ENCODE data around the gene AOPEP. TPM values are rescaled to one million over a fixed set of nuclear protein-coding genes. Genes with fewer than 3 reads are reported as not detected.
A peak's percentile ranks its signal among the peaks of the same experiment; 100 is the strongest.

AOPEP gene
- 8.4 TPM for polyA plus RNA-seq (2013, experiment 1 of 4)
- 11.8 TPM for polyA plus RNA-seq (2013, experiment 2 of 4)
- 8.3 TPM for polyA plus RNA-seq (2013, experiment 3 of 4)
- 12.2 TPM for polyA plus RNA-seq (2013, experiment 4 of 4)

GRCh38 chr9:94726495-94727191, at the start of gene AOPEP:
TSS of gene AOPEP (plus strand) at chr9:94726699. CDS start at chr9:94759784, 33,085 bp downstream.
- WGBS, 2 experiments: 1% methylated on average over 52 of the region's 52 CpGs
- peak within 1 kb of the TSS; percentile 67 for H3K27ac ChIP-seq (ENCODE audit: insufficient read depth, low read depth, low read length, poor library complexity, severe bottlenecking)

GRCh38 chr9:94677929-94678328, 48.6 kb upstream of the AOPEP start:
- WGBS, 2 experiments: 92 to 95% methylated on average over 4 of the region's 4 CpGs
- Histone ChIP-seq H3K4me1 (ENCODE audit: control insufficient read depth, insufficient read depth, low read length) (no peaks in the 10 kb centered on the region), H3K36me3 (ENCODE audit: control insufficient read depth, insufficient read depth, low read length) (no peaks in the 10 kb centered on the region), H3K27me3 (ENCODE audit: control insufficient read depth, insufficient read depth, low read length, poor library complexity, severe bottlenecking) (no peaks in the 10 kb centered on the region), H3K4me3 (ENCODE audit: insufficient read depth, low read depth, low read length) (no peak overlapping the region), H3K27ac (ENCODE audit: insufficient read depth, low read depth, low read length, poor library complexity, severe bottlenecking) (no peak overlapping the region), H3K9me3 (ENCODE audit: control insufficient read depth, low read length) (no peaks in the 10 kb centered on the region)

More at GRCh38 chr9:94726495-94727191, at the start of gene AOPEP:
- H3K36me3 ChIP-seq (ENCODE audit: control insufficient read depth, insufficient read depth, low read length): no peaks in the 10 kb centered on the region
- H3K4me1 ChIP-seq (ENCODE audit: control insufficient read depth, insufficient read depth, low read length): peaks cover 6% of the 10 kb centered on the region
- no peaks in the 10 kb centered on the region for H3K27me3 ChIP-seq (ENCODE audit: control insufficient read depth, insufficient read depth, low read length, poor library complexity, severe bottlenecking)
- H3K4me3 ChIP-seq (ENCODE audit: insufficient read depth, low read depth, low read length): peak within 1 kb of the TSS; percentile 97
- no peaks in the 10 kb centered on the region for H3K9me3 ChIP-seq (ENCODE audit: control insufficient read depth, low read length)

GRCh38 chr9:94679587-94679986, 46.9 kb upstream of the AOPEP start:
- WGBS, 2 experiments: 88 to 95% methylated on average over 7 to 8 of the region's 8 CpGs
- no peaks in the 10 kb centered on the region for H3K36me3 ChIP-seq (ENCODE audit: control insufficient read depth, insufficient read depth, low read length)
- no peaks in the 10 kb centered on the region for H3K27me3 ChIP-seq (ENCODE audit: control insufficient read depth, insufficient read depth, low read length, poor library complexity, severe bottlenecking)
- H3K27ac ChIP-seq (ENCODE audit: insufficient read depth, low read depth, low read length, poor library complexity, severe bottlenecking): no peak overlapping the region
- no peaks in the 10 kb centered on the region for H3K4me1 ChIP-seq (ENCODE audit: control insufficient read depth, insufficient read depth, low read length)
- H3K4me3 ChIP-seq (ENCODE audit: insufficient read depth, low read depth, low read length): no peak overlapping the region
- H3K9me3 ChIP-seq (ENCODE audit: control insufficient read depth, low read length): no peaks in the 10 kb centered on the region

GRCh38 chr9:94680020-94680419, 46.5 kb upstream of the AOPEP start:
- Histone ChIP-seq H3K4me3 (ENCODE audit: insufficient read depth, low read depth, low read length) (no peak overlapping the region), H3K27ac (ENCODE audit: insufficient read depth, low read depth, low read length, poor library complexity, severe bottlenecking) (no peak overlapping the region), H3K4me1 (ENCODE audit: control insufficient read depth, insufficient read depth, low read length) (no peaks in the 10 kb centered on the region), H3K36me3 (ENCODE audit: control insufficient read depth, insufficient read depth, low read length) (no peaks in the 10 kb centered on the region), H3K27me3 (ENCODE audit: control insufficient read depth, insufficient read depth, low read length, poor library complexity, severe bottlenecking) (no peaks in the 10 kb centered on the region), H3K9me3 (ENCODE audit: control insufficient read depth, low read length) (no peaks in the 10 kb centered on the region)
- 94 to 100% methylated on average over 1 of the region's 1 CpG for WGBS, 2 experiments

- no peaks in the 10 kb centered on the region for H3K9me3 ChIP-seq (ENCODE audit: control insufficient read depth, low read length)
- no peaks in the 10 kb centered on the region for H3K36me3 ChIP-seq (ENCODE audit: control insufficient read depth, insufficient read depth, low read length)
- H3K27me3 ChIP-seq (ENCODE audit: control insufficient read depth, insufficient read depth, low read length, poor library complexity, severe bottlenecking): no peaks in the 10 kb centered on the region
- H3K4me1 ChIP-seq (ENCODE audit: control insufficient read depth, insufficient read depth, low read length): no peaks in the 10 kb centered on the region
- WGBS, 2 experiments: 74 to 81% methylated on average over 2 of the region's 2 CpGs
- H3K27ac ChIP-seq (ENCODE audit: insufficient read depth, low read depth, low read length, poor library complexity, severe bottlenecking): no peak overlapping the region
- no peak overlapping the region for H3K4me3 ChIP-seq (ENCODE audit: insufficient read depth, low read depth, low read length)
Observed at GRCh38 chr9:94680621-94681020, 45.9 kb upstream of the AOPEP start.

- Histone ChIP-seq H3K36me3 (ENCODE audit: control insufficient read depth, insufficient read depth, low read length) (no peaks in the 10 kb centered on the region), H3K27me3 (ENCODE audit: control insufficient read depth, insufficient read depth, low read length, poor library complexity, severe bottlenecking) (no peaks in the 10 kb centered on the region), H3K4me1 (ENCODE audit: control insufficient read depth, insufficient read depth, low read length) (no peaks in the 10 kb centered on the region), H3K27ac (ENCODE audit: insufficient read depth, low read depth, low read length, poor library complexity, severe bottlenecking) (no peak overlapping the region), H3K4me3 (ENCODE audit: insufficient read depth, low read depth, low read length) (no peak overlapping the region), H3K9me3 (ENCODE audit: control insufficient read depth, low read length) (no peaks in the 10 kb centered on the region)
- 31 to 43% methylated on average over 7 of the region's 7 CpGs for WGBS, 2 experiments
Observed at GRCh38 chr9:94681508-94681907, 45.0 kb upstream of the AOPEP start.

- WGBS, 2 experiments: 90 to 92% methylated on average over 2 of the region's 2 CpGs
- H3K4me1 ChIP-seq (ENCODE audit: control insufficient read depth, insufficient read depth, low read length): no peaks in the 10 kb centered on the region
Observed at GRCh38 chr9:94685359-94685758, 41.1 kb upstream of the AOPEP start.

GRCh38 chr9:94687451-94687850, 39.0 kb upstream of the AOPEP start:
- no peak overlapping the region for H3K4me3 ChIP-seq (ENCODE audit: insufficient read depth, low read depth, low read length)
- 88 to 94% methylated on average over 2 of the region's 2 CpGs for WGBS, 2 experiments
- peaks cover under 1% of the 10 kb centered on the region for H3K4me1 ChIP-seq (ENCODE audit: control insufficient read depth, insufficient read depth, low read length)
- H3K27me3 ChIP-seq (ENCODE audit: control insufficient read depth, insufficient read depth, low read length, poor library complexity, severe bottlenecking): no peaks in the 10 kb centered on the region
- no peak overlapping the region for H3K27ac ChIP-seq (ENCODE audit: insufficient read depth, low read depth, low read length, poor library complexity, severe bottlenecking)
- H3K9me3 ChIP-seq (ENCODE audit: control insufficient read depth, low read length): no peaks in the 10 kb centered on the region
- H3K36me3 ChIP-seq (ENCODE audit: control insufficient read depth, insufficient read depth, low read length): no peaks in the 10 kb centered on the region

More at GRCh38 chr9:94685359-94685758, 41.1 kb upstream of the AOPEP start:
- no peaks in the 10 kb centered on the region for H3K9me3 ChIP-seq (ENCODE audit: control insufficient read depth, low read length)
- no peak overlapping the region for H3K27ac ChIP-seq (ENCODE audit: insufficient read depth, low read depth, low read length, poor library complexity, severe bottlenecking)
- no peaks in the 10 kb centered on the region for H3K27me3 ChIP-seq (ENCODE audit: control insufficient read depth, insufficient read depth, low read length, poor library complexity, severe bottlenecking)
- H3K4me3 ChIP-seq (ENCODE audit: insufficient read depth, low read depth, low read length): no peak overlapping the region
- no peaks in the 10 kb centered on the region for H3K36me3 ChIP-seq (ENCODE audit: control insufficient read depth, insufficient read depth, low read length)

GRCh38 chr9:94690344-94690743, 36.2 kb upstream of the AOPEP start:
- no peak overlapping the region for H3K4me3 ChIP-seq (ENCODE audit: insufficient read depth, low read depth, low read length)
- 91 to 94% methylated on average over 9 of the region's 9 CpGs for WGBS, 2 experiments
- no peaks in the 10 kb centered on the region for H3K27me3 ChIP-seq (ENCODE audit: control insufficient read depth, insufficient read depth, low read length, poor library complexity, severe bottlenecking)
- peaks cover 6% of the 10 kb centered on the region for H3K4me1 ChIP-seq (ENCODE audit: control insufficient read depth, insufficient read depth, low read length)
- no peaks in the 10 kb centered on the region for H3K9me3 ChIP-seq (ENCODE audit: control insufficient read depth, low read length)
- H3K36me3 ChIP-seq (ENCODE audit: control insufficient read depth, insufficient read depth, low read length): no peaks in the 10 kb centered on the region
- H3K27ac ChIP-seq (ENCODE audit: insufficient read depth, low read depth, low read length, poor library complexity, severe bottlenecking): no peak overlapping the region

- Histone ChIP-seq H3K9me3 (ENCODE audit: control insufficient read depth, low read length) (no peaks in the 10 kb centered on the region), H3K27ac (ENCODE audit: insufficient read depth, low read depth, low read length, poor library complexity, severe bottlenecking) (no peak overlapping the region), H3K36me3 (ENCODE audit: control insufficient read depth, insufficient read depth, low read length) (no peaks in the 10 kb centered on the region), H3K27me3 (ENCODE audit: control insufficient read depth, insufficient read depth, low read length, poor library complexity, severe bottlenecking) (no peaks in the 10 kb centered on the region), H3K4me3 (ENCODE audit: insufficient read depth, low read depth, low read length) (no peak overlapping the region), H3K4me1 (ENCODE audit: control insufficient read depth, insufficient read depth, low read length) (peaks cover 6% of the 10 kb centered on the region)
- WGBS, 2 experiments: 68 to 75% methylated on average over 4 of the region's 4 CpGs
Observed at GRCh38 chr9:94692601-94693000, 33.9 kb upstream of the AOPEP start.
